Germinal center (tissue), 1 donor: Measurements from ENCODE around the gene PYGL.
A peak's percentile ranks its signal among the peaks of the same experiment; 100 is the strongest.
"Not testable (repeated sequence)": the region's sequence is repeated elsewhere in the genome, so short reads cannot be mapped to it uniquely, and the experiment has no call there.

Source experiments
- DNase-seq: peaks from one replicate; pipeline ENCODE4 v3.0.0; 2012; ENCODE audit warnings: mixed read lengths, low spot score

The PYGL gene

GRCh38 chr14:50954811-50955372 is 10.6 kb upstream of the PYGL start:
- peak; percentile 44 for DNase-seq

GRCh38 chr14:50953502-50953901 is 9.2 kb upstream of the PYGL start:
- no peak for DNase-seq

GRCh38 chr14:50951032-50951431 is 6.7 kb upstream of the PYGL start:
- DNase-seq, result no peak

- DNase-seq, result no peak
Observed at GRCh38 chr14:50948205-50948604, 3.9 kb upstream of the PYGL start.

GRCh38 chr14:50947446-50947845 is 3.2 kb upstream of the PYGL start:
- no peak for DNase-seq

- DNase-seq, result no peak
Observed at GRCh38 chr14:50946234-50946935, 2.1 kb upstream of the PYGL start.

GRCh38 chr14:50944647-50945413 is 547 bp upstream of the PYGL start:
- peak; percentile 18 for DNase-seq

DNA sequence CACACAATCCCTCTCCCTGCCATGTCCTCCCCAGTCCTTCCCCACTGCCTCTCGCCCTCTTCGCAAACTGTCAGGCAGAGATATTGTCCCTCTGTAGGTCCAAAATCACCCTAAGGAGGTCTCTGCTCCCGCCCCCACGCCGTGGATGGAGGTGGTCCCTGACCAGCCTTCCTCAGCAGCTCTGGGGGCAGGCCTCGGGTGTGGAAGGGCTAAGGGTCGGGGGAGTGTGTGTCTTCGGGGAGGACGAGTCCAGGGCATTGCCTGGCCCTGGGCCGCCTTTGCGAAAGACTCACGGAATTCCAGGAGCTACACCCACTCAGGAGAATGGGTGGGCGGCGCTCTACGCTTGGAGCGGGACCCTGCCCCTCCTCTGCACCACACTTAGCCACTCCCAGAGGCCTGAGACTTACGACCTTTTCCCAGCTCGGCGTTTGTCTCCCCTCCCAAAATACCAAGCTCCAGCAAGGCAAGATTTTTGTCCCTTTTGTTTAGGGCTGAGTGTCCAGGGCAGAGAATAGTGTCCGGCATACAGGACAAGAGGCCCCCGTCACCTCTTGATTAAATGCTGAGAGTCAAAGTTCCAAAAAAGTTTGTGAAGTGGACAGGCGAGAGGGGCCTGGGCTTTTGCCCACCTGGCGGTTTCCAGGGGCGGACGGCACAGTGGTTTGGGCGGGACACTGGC is 881 bp downstream of the PYGL start:
- DNase-seq, result no peak

GRCh38 chr14:50941638-50942037 is 2.6 kb downstream of the PYGL start:
- DNase-seq, result not testable (repeated sequence)

DNA sequence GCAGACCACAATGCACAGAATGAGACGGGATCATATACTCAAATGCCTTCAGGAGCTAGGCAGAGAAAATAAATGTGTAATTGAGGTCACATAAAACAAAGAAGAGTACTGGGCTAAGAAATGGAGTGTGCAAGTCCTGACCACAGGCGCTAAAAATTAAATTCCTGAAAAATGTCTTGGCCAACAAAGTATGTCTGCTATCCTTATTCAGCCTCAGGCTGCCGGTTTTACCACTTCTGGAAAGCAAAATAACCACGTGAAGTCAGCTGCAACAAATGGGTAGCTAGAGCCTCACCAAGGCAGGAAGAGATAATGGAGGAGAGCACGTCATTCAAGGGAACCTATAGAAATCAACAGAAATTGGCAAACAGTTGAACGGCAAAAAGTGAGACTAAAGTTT is 3.1 kb downstream of the PYGL start:
- DNase-seq, result no peak

DNA sequence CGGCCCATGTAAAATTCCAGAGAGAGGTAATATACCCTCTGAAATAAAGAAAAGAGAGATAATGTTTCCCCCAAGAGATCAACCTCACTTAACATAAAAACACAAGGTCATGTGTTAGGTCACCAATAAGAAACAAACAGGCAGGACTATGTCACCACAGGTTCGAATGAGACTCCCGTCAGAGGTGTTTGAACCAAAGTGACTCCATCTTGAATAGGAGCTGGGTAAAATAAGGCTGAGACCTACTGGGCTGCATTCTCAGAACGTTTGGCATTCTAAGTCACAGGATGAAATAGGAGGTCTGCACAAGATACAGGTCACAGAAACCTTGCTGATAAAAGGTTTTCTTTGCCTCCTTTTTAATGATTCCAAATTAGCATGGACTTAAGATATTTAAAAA is 6.5 kb downstream of the PYGL start:
- no peak for DNase-seq

DNA sequence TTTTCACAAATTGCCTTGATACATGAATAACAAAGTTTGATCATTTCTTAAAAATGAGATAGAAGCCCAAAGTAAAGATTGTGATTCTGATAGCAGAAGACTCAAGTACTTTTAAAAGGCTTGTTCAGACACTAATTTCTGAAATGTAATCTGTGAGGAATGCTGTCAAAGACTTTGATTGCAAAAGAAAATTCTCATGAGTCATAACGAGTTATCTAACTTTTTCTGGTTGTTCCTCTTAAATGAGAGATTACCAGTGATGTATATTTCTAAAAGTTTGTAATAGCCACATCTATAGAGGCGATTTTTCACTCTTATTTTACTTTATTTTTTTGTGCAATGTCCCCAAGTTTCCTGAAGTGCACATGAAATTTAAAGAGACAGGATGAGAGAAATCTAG is 7.0 kb downstream of the PYGL start:
- DNase-seq, result no peak

DNA sequence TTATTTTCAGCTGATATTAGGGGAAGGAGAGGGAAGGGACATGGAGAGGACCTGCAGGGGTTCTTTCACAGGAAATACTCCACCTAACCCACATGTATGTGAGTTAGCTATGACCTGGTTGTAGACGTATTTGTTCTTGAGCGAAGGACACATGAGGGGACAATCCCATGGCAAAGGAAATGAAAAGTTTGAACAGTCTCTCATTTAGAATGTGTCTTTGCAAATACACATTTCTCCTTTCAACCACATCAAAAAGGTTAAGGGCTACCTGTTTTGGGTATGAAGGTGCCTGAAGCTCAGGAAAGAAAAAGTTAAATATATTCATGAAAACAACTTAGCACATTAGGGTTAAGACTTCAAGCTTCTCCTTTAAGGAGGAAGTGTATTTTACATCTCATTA is 7.4 kb downstream of the PYGL start:
- DNase-seq, result no peak

DNA sequence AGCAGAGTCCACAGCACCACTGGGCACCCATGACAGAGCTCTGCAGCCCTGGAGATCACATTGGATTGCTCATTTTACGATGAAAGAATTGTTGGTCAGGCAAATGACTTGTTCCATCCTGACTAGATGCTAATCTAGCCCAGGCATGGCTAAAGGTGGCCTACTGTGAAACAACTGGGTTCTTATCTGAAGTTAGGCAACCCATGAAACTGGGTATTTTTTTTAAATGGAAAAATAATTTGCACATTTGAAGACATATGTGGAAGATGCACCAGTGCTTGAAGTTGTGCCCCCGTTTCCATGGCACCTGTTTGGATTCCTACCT is 8.3 kb downstream of the PYGL start:
- DNase-seq, result no peak

GRCh38 chr14:50935126-50936015 is 8.9 kb downstream of the PYGL start:
- DNase-seq, result no peak

DNA sequence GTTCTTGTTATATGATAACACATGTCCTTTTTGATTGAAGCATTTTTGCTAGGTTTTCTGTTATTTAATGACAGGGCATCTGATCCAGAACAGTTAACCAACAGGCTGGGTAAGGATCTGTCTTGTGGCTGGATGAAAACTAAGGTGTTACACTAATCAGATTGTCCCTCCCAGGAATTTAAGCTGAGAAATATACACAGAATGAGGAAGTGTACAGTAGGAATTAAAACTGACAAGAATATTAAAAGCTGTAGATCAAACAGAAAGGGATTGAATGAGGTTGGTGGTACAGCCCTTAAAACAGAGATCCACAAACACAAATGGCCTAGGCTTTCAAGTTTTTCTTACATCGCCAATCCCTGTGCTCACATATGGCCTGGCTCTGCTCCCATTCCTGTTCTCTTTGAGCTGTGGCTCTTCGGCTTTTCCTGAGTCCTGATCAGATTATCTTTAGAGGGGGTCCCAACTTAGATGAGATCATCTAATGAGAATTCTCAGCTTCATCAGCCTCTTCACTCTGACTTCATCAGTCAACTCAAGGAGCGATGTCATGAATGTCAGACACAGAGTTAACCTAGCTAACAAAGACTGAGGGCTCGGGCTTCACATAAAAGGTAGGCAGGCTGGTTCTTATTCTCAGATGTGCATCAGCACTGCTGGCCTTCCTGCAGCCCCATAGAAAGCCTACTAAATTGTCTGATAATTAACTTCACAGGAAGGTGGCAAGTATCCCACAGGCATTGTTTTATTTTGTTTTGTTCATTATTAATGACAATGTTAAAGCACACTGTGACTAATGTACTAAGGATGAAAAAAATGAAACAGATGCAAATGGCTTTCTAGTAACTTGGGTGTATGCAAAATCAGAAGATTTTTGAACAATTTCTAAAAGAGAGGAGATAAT is 11.4 kb downstream of the PYGL start:
- DNase-seq, result no peak

DNA sequence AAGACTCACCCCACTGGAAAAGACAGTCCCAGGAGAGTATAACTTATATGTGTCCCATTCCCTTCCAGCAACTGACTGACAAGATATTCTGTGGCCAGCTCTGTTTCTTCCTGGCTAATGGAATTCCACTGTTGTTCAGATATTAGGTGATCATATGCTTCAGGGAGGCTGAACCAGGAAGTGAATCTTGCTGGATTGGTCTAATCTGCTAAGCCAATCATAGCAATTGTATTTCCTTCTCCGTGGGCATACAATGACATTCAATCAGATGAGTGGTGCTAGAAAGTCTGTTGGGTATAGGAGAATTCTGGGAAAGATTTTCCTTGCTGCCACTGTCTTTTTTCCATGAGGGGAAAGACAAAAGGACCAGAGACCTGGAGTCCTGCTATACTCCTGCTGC is 12.1 kb downstream of the PYGL start:
- DNase-seq, result no peak

DNA sequence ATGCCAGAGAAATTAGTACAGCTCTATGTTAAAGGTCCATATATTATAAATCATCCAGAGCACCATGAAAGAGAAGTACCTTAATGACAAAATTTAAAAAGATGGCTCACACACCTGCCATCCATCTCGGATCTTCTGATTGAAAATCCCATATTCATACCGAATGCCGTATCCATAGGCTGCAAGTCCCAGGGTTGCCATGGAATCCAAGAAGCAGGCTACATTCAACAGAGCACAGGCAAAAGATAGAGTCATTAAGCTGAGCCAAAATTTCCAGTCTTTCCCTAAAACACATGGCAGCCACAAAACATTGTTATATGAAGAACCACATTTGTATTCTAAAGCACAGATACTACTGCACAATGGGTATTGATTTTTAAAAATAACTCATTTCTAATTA is 12.7 kb downstream of the PYGL start:
- no peak for DNase-seq

- DNase-seq, result no peak
Observed at GRCh38 chr14:50929506-50929905, 14.8 kb downstream of the PYGL start.

GRCh38 chr14:50928002-50928635 is 16.2 kb downstream of the PYGL start:
- no peak for DNase-seq
